Subcutaneous adipose tissue (tissue), 4 donors: ENCODE measurements around the gene ROR1. TPM values are rescaled to one million over a fixed set of nuclear protein-coding genes. Genes with fewer than 3 reads are reported as not detected.

Experiments
- CTCF ChIP-seq: fragments of 450-650 bp; IDR thresholded peaks from one replicate; pipeline ENCODE4 v1.5.1; 2016; ENCODE audit warnings: low read depth, mild to moderate bottlenecking, control low read depth, antibody characterized with exemption, moderate library complexity
- total RNA-seq, 4 donors: library from RNA; depleted of rRNA; stranded (reverse); fragments of >200 nt; gene quantifications; one replicate each; pipeline ENCODE4 v1.1.0, GENCODE V29; 2016

ROR1 gene
- total RNA-seq, 4 donors from 2014 or later: 5.8 to 10.2 (median 8.6) TPM

- TF ChIP-seq CTCF: no peak
Observed at GRCh38 chr1:63794354-63794753, 20.5 kb downstream of the ROR1 start.

- TF ChIP-seq CTCF: no peak
Observed at GRCh38 chr1:63794939-63795378, 21.1 kb downstream of the ROR1 start.

GRCh38 chr1:63795455-63795854 lies 21.6 kb downstream of the ROR1 start:
- no peak for TF ChIP-seq CTCF

- no peak for TF ChIP-seq CTCF
Observed at GRCh38 chr1:63797056-63797726, 23.4 kb downstream of the ROR1 start.

GRCh38 chr1:63798284-63798683 lies 24.5 kb downstream of the ROR1 start:
- no peak for TF ChIP-seq CTCF

- no peak for TF ChIP-seq CTCF
Observed at GRCh38 chr1:63799307-63799706, 25.5 kb downstream of the ROR1 start.

- no peak for TF ChIP-seq CTCF
Observed at GRCh38 chr1:63799820-63800219, 26.0 kb downstream of the ROR1 start.
